HG02798 (cell line): ENCODE data around the gene RABEP2.
"Not testable (repeated sequence)": the region's sequence is repeated elsewhere in the genome, so short reads cannot be mapped to it uniquely, and the experiment has no call there.

Source experiments
- ATAC-seq: cut with Tn5 transposase; IDR thresholded peaks from one replicate; pipeline ENCODE4 v1.9.1; 2021; ENCODE audit warnings: mild to moderate bottlenecking; ENCODE audit not compliant: unreplicated experiment, poor library complexity

The RABEP2 gene

DNA sequence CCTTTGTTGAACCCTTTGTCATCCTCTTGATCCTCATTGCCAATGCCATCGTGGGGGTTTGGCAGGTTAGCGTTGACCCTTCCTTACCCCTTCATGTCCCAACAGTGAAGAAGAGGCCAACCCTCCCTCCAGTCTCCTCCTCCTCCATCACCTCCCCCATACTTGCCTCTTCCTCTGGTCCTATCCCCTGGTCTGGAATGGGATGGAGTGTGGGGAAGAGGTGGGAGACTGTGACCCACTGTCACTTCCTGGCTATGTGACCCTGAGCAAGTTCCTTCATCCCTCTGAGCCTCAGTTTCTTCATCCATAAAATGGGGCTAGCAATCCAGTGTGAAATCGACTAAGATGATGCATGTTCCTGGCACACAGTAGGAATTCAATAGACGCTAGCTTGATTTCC, 44.1 kb downstream of the RABEP2 start:
- ATAC-seq, result no peak

DNA sequence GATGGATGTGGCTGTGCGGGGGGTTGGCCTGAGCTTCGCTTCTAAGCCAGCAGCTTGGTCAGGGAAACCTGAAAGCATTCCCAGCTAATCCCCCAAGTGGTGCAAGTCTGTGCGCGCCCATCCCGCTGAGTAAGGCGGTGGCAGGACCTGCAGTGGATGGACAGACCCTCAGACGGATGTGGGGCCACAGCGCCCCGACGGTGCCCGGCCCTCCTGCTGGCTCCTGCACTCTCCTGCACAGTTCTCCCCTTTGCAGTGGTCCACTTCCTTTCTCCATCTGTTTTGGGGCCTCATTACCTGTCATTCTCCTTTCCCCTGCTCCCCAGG, 44.5 kb downstream of the RABEP2 start:
- no peak for ATAC-seq

GRCh38 chr16:28879841-28880588, 45.0 kb downstream of the RABEP2 start:
- ATAC-seq, result peak; percentile 94

- peak; percentile 29 for ATAC-seq
Measured at GRCh38 chr16:28879261-28879840, 45.7 kb downstream of the RABEP2 start.

GRCh38 chr16:28878083-28878926, 46.7 kb downstream of the RABEP2 start, which contains the start of gene ATP2A1:
TSS of gene ATP2A1 (plus strand) at chr16:28878488. CDS start at chr16:28878672, 184 bp downstream.
- ATAC-seq, result no peak

DNA sequence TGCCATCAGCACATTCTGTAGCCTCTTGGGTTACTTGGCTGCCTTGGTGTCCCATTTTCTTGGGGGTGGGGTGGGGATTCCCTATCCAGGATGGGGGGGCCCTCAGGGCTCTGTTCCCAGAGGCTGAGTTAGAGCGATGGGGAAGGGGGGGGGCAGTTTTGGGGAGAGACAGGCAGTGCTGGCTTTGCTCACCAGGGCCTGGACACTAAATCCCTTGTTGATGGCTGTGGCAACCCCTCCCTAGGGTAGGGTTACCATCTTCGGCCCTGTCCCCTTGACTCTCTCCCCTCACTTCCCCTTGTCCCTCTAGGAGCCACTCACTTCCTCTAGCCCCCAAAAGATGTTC, 47.4 kb downstream of the RABEP2 start:
- no peak for ATAC-seq

DNA sequence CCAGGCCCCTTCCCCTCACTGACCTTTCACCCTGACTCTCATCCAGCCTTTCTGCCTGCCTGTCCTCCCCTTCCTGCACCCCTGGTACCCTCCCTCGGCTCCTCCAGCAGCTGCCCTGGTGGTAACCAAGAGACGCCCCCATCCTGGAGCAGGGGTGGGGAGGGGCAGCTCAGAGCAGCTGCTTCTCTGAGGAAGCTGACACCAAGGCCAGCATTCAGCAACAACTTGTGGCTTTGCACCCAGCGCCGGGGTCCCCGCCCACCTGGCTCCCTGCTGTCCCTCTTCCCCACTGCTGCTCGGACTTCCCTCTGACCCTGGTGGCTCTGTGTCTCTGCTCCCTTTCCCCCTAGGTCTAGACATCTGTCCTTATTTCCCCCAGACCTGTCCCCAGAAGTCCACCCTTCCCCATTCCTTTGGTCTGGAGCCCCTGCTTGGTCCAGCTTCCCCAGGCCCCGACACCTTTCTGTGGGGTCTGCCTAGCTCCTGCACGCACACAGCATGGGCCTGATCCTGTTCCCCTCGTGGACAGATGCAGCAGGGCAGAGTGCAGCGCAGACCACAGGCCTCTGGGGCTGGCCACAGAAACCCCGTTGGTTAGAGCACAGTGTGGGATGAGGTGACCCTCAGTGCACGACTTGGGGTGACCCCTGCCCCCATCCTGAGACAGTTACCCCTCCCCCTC, 47.9 kb downstream of the RABEP2 start:
- ATAC-seq, result no peak

GRCh38 chr16:28876019-28876659, 48.9 kb downstream of the RABEP2 start:
- no peak for ATAC-seq

GRCh38 chr16:28875134-28876018, 49.7 kb downstream of the RABEP2 start:
- no peak for ATAC-seq

DNA sequence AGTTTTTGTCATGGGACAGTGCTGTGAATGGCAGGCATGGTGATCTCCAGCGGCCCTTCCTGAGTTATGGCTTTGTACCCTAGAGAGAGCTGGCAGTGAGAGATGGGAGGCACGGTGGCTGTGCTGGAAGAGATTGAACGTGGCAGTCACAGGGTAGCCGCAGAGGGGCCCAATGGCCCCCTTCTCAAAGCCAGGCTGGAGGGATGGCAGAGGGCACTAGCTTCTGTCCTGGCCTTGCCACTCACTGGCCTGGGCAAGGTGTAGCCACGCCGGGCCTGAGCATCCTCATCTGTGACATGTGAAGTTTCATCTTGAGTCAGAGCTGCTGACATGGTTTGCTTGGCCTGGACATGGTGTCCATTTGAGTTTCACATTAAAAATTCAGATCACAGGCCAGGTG, 50.6 kb downstream of the RABEP2 start:
- no peak for ATAC-seq

DNA sequence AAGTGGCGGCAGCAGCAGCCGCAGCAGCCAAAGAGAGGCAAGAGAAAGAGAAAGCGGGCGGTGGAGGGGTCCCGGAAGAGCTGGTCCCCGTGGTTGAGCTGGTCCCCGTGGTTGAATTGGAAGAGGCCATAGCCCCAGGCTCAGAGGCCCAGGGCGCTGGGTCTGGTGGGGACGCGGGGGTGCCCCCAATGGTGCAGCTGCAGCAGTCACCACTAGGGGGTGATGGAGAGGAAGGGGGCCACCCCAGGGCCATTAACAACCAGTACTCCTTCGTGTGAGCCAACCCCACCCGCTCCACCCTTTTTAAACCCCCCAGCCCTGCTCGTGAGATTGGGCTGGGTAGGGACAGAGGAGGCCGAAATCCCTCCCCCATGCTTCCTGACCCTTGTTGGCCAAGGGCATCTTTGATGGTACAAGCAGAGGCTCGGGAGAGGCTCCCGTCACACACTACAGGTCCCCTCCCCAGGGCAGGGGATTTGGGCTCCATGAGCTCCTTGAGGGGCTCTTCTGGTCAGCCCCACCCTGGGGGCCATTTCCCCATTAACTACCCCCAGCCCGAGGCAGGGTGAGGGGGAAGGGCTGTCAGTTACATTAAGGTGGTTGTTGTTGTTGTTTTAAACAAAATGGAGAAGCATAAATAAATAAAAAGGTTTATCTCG, 51.4 kb downstream of the RABEP2 start:
- no peak for ATAC-seq

DNA sequence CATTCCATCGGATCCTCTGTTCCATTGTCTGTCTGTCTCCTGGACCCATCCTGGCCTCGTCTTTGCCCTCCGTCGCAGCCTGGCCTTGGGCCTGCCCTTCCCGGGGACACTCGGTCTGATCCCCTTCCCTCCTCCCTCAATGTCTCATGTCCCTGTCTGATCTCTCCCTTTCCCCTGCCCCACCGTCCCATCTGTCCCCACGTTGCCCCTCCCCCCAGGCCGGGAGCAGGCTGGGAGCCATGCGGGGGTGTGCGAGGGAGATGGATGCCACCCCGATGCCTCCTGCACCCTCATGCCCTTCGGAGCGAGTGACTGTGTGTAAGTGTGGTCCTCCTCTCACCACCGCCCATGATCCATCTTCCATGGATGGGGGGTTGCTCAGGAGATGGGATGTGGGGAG, 52.1 kb downstream of the RABEP2 start:
- ATAC-seq, result no peak

GRCh38 chr16:28869201-28869600, 55.8 kb downstream of the RABEP2 start:
- no peak for ATAC-seq

DNA sequence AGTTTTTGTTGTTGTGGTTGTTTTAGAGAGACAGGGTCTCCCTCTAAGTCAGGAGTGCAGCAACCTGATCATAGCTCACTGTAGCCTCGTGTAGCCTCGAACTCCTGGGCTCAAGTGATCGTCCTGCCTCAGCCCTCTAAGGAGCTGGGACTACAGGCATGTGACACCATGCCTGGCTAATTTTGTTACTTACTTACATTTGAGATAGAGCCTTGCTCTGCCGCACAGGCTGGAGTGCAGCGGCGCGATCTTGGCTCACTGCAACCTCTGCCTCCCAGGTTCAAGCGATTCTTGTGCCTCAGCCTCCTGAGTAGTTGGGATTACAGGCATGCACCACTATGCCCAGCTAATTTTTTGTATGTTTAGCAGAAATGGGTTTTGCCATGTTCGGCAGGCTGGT, 57.4 kb downstream of the RABEP2 start:
- not testable (repeated sequence) for ATAC-seq

DNA sequence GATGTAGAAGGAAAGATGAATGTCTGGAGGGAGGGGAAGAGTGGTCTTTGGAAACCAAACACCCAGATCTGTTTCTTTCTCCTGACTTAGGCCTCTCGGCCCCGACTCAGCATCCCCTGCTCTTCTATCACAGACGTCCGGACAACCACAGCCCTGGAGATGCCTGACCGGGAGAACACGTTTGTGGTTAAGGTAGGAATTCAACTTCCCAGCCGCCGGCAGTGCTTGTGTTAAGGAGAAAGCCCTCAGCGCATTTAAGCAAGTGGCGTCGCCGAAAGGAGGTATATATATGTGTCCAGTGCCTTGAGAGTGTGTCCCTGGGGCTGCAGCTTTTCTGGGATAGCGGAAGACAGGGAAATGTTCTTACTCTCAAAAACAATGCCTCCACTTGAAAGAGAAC, 57.8 kb downstream of the RABEP2 start:
- no peak for ATAC-seq

- no peak for ATAC-seq
Measured at GRCh38 chr16:28866454-28866804, 58.6 kb downstream of the RABEP2 start.

GRCh38 chr16:28865722-28866453, 59.1 kb downstream of the RABEP2 start:
- no peak for ATAC-seq

GRCh38 chr16:28865001-28865688, 59.9 kb downstream of the RABEP2 start:
- no peak for ATAC-seq
